ENCODE measurements around the gene LCN6. TPM values are rescaled to one million over a fixed set of nuclear protein-coding genes. Genes with fewer than 3 reads are reported as not detected.
A peak's percentile ranks its signal among the peaks of the same experiment; 100 is the strongest.

Gene LCN6
- total and polyA plus RNA-seq, 9 of the 15 experiments (the other 6 are each of a cell fraction or from before 2014, with no cell fraction given) = 0.10 to 0.45 (median 0.37) TPM; not detected in 5

GRCh38 chr9:136787690-136788400 is 39.5 kb upstream of the LCN6 start (continued):
- TF ChIP-seq, protein P1, sequence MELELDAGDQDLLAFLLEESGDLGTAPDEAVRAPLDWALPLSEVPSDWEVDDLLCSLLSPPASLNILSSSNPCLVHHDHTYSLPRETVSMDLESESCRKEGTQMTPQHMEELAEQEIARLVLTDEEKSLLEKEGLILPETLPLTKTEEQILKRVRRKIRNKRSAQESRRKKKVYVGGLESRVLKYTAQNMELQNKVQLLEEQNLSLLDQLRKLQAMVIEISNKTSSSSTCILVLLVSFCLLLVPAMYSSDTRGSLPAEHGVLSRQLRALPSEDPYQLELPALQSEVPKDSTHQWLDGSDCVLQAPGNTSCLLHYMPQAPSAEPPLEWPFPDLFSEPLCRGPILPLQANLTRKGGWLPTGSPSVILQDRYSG (tag; conservative IDR thresholded peaks at IDR 0.05; ENCODE audit: low read depth) = no peak
- TF ChIP-seq SP2 (IDR thresholded peaks at IDR 0.05; ENCODE audit: extremely low read depth, low read depth, low read length, poor library complexity, severe bottlenecking) = no peak
- TF ChIP-seq, protein P2, sequence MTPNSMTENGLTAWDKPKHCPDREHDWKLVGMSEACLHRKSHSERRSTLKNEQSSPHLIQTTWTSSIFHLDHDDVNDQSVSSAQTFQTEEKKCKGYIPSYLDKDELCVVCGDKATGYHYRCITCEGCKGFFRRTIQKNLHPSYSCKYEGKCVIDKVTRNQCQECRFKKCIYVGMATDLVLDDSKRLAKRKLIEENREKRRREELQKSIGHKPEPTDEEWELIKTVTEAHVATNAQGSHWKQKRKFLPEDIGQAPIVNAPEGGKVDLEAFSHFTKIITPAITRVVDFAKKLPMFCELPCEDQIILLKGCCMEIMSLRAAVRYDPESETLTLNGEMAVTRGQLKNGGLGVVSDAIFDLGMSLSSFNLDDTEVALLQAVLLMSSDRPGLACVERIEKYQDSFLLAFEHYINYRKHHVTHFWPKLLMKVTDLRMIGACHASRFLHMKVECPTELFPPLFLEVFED (CRISPR knock-in tag; conservative IDR thresholded peaks at IDR 0.05) = no peak
- TF ChIP-seq ARHGAP35 (IDR thresholded peaks at IDR 0.05; ENCODE audit: partially characterized antibody) = no peak
- TF ChIP-seq, protein P3, sequence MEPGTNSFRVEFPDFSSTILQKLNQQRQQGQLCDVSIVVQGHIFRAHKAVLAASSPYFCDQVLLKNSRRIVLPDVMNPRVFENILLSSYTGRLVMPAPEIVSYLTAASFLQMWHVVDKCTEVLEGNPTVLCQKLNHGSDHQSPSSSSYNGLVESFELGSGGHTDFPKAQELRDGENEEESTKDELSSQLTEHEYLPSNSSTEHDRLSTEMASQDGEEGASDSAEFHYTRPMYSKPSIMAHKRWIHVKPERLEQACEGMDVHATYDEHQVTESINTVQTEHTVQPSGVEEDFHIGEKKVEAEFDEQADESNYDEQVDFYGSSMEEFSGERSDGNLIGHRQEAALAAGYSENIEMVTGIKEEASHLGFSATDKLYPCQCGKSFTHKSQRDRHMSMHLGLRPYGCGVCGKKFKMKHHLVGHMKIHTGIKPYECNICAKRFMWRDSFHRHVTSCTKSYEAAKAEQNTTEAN (CRISPR knock-in tag; IDR thresholded peaks at IDR 0.05) = no peak
- TF ChIP-seq POLR2H (tag; IDR thresholded peaks at IDR 0.05; ENCODE audit: low read depth) = no peak
- TF ChIP-seq AFF1 (IDR thresholded peaks at IDR 0.05; ENCODE audit: low read depth in 1 of 2, partially characterized antibody in 2 of 2) = peak in 1 of 2 experiments; percentile 33
- no peak for TF ChIP-seq TAF7 (tag; IDR thresholded peaks at IDR 0.05)
- TF ChIP-seq, protein P4, sequence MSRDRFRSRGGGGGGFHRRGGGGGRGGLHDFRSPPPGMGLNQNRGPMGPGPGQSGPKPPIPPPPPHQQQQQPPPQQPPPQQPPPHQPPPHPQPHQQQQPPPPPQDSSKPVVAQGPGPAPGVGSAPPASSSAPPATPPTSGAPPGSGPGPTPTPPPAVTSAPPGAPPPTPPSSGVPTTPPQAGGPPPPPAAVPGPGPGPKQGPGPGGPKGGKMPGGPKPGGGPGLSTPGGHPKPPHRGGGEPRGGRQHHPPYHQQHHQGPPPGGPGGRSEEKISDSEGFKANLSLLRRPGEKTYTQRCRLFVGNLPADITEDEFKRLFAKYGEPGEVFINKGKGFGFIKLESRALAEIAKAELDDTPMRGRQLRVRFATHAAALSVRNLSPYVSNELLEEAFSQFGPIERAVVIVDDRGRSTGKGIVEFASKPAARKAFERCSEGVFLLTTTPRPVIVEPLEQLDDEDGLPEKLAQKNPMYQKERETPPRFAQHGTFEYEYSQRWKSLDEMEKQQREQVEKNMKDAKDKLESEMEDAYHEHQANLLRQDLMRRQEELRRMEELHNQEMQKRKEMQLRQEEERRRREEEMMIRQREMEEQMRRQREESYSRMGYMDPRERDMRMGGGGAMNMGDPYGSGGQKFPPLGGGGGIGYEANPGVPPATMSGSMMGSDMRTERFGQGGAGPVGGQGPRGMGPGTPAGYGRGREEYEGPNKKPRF (IDR thresholded peaks at IDR 0.05; ENCODE audit: low read depth, low read length) = no peak
- no peak for TF ChIP-seq CHCHD3 (CRISPR knock-in tag; IDR thresholded peaks at IDR 0.05)
- TF ChIP-seq MYC (IDR thresholded peaks at IDR 0.05; ENCODE audit: low read depth, low read length) = peak; percentile 32; the same call in 1 of the 2 replicates
- TF ChIP-seq MYC (CRISPR knock-in tag; IDR thresholded peaks at IDR 0.05; ENCODE audit: borderline replicate concordance, low read depth) = no peak
- no peak for TF ChIP-seq ZNF274 (IDR thresholded peaks at IDR 0.05; ENCODE audit: borderline replicate concordance, low read depth, low read length)
- TF ChIP-seq, protein P5, sequence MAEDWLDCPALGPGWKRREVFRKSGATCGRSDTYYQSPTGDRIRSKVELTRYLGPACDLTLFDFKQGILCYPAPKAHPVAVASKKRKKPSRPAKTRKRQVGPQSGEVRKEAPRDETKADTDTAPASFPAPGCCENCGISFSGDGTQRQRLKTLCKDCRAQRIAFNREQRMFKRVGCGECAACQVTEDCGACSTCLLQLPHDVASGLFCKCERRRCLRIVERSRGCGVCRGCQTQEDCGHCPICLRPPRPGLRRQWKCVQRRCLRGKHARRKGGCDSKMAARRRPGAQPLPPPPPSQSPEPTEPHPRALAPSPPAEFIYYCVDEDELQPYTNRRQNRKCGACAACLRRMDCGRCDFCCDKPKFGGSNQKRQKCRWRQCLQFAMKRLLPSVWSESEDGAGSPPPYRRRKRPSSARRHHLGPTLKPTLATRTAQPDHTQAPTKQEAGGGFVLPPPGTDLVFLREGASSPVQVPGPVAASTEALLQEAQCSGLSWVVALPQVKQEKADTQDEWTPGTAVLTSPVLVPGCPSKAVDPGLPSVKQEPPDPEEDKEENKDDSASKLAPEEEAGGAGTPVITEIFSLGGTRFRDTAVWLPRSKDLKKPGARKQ (CRISPR knock-in tag; IDR thresholded peaks at IDR 0.05) = no peak

Data from K562 (cell line).